Lower leg skin (tissue), 3 donors: ENCODE data around the gene NMNAT2.

Experiments
- CTCF ChIP-seq, 3 donors: fragments of 450-650 bp; IDR thresholded peaks; one replicate each; pipeline ENCODE4 v1.5.1; 2016; ENCODE audit warnings: antibody characterized with exemption in 3 of 3, mild to moderate bottlenecking in 3 of 3, moderate library complexity in 2 of 3
- POLR2A ChIP-seq, 2 donors: fragments of 450-650 bp; IDR thresholded peaks; one replicate each; pipeline ENCODE4 v1.6.1; 2016 to 2017; ENCODE audit warnings: antibody characterized with exemption in 2 of 2, mild to moderate bottlenecking in 1 of 2, moderate library complexity in 1 of 2

- TF ChIP-seq CTCF (IDR thresholded peaks at IDR 0.05) (no peak), POLR2A (IDR thresholded peaks at IDR 0.05) (no peak)
Measured at GRCh38 chr1:183438060-183438459, 19.9 kb upstream of the NMNAT2 start.
